Erythroblast (primary cell): Measurements from ENCODE around the gene FLYWCH1.

Experiments used
- GATA1 ChIP-seq: IDR thresholded peaks from 2 replicates; pipeline ENCODE4 v1.6.1; 2011; ENCODE audit warnings: low read depth, mild to moderate bottlenecking, control low read depth, low read length, moderate library complexity
- POLR2A ChIP-seq: IDR thresholded peaks from 2 replicates; pipeline ENCODE4 v1.6.1; 2011; ENCODE audit warnings: mild to moderate bottlenecking, low read length

- TF ChIP-seq POLR2A = no peak
- TF ChIP-seq GATA1 = no peak
Measured at GRCh38 chr16:2928796-2929195, 17.1 kb downstream of the FLYWCH1 start.
